H1 (cell line): ENCODE data around the gene KLF7. TPM values are rescaled to one million over a fixed set of nuclear protein-coding genes. Genes with fewer than 3 reads are reported as not detected.

ENCODE experiments used
- CTCF ChIA-PET: fragments of 300-600 bp; sonication (Branson Sonifier 250); formaldehyde crosslinking; loops from one replicate; lab custom pipeline; 2021; ENCODE audit not compliant: partially characterized antibody; lab: Charles Lee
- POLR2A ChIA-PET: fragments of 300-600 bp; sonication (Branson Sonifier 250); formaldehyde crosslinking; loops from one replicate; lab custom pipeline; 2021; ENCODE audit warnings: inconsistent platforms; ENCODE audit not compliant: partially characterized antibody; lab: Charles Lee
- DNase-seq, 2 experiments: peaks; one replicate each; pipeline versions ENCODE4 v3.0.0 to v3.0.0-alpha.2; 2010 to 2022; ENCODE audit warnings: low spot score in 2 of 2, low read depth in 1 of 2, mixed read lengths in 1 of 2
- FAIRE-seq: peaks from 2 replicates; lab custom pipeline; 2011; peaks lifted over from hg19 to GRCh38; lab: Jason Lieb, UNC
- H2AFZ ChIP-seq: 2 replicates; pipeline ENCODE4 v1.8.1; 2012; ENCODE audit warnings: low read length, inconsistent platforms
- H2AK5ac ChIP-seq: 2 replicates; pipeline ENCODE4 v1.6.1; 2013; ENCODE audit warnings: low read depth, low read length
- H2BK120ac ChIP-seq: replicated peaks from 2 replicates; pipeline ENCODE3; 2013; ENCODE audit warnings: low read depth, low read length, inconsistent platforms
- H2BK12ac ChIP-seq: 2 replicates; pipeline ENCODE4 v1.6.1; 2013; ENCODE audit warnings: low read depth, low read length
- H2BK15ac ChIP-seq: 2 replicates; pipeline ENCODE4 v1.6.1; 2013; ENCODE audit warnings: low read length
- H2BK20ac ChIP-seq: 2 replicates; pipeline ENCODE4 v1.6.1; 2013; ENCODE audit warnings: low read length
- H2BK5ac ChIP-seq: 2 replicates; pipeline ENCODE4 v1.6.1; 2013; ENCODE audit warnings: low read depth, low read length
- H3K14ac ChIP-seq: 2 replicates; pipeline ENCODE4 v1.6.1; 2013; ENCODE audit warnings: inconsistent platforms; ENCODE audit not compliant: insufficient read length
- H3K18ac ChIP-seq: 2 replicates; pipeline ENCODE4 v1.6.1; 2013; ENCODE audit warnings: low read length; ENCODE audit errors: extremely low read depth
- H3K23ac ChIP-seq: 2 replicates; pipeline ENCODE4 v1.6.1; 2013; ENCODE audit warnings: inconsistent platforms; ENCODE audit not compliant: insufficient read length
- H3K23me2 ChIP-seq: 2 replicates; pipeline ENCODE4 v1.6.1; 2013; ENCODE audit warnings: low read depth, low read length
- H3K27ac ChIP-seq: 2 replicates; pipeline ENCODE4 v1.6.1; 2011; ENCODE audit warnings: low read depth, low read length, inconsistent platforms
- H3K27me3 ChIP-seq, 4 experiments: replicated peaks in 1 of 4; 1 replicate in 1 of 4; 2 replicates in 3 of 4; pipeline versions ENCODE4 v1.6.1 to v1.8.1; 2011 to 2013; ENCODE audit warnings: low read length in 3 of 4, mild to moderate bottlenecking in 3 of 4, inconsistent platforms in 2 of 4, mixed read lengths in 2 of 4, moderate library complexity in 1 of 4; ENCODE audit not compliant: control insufficient read depth in 3 of 4, insufficient read depth in 3 of 4; ENCODE audit errors: extremely low read depth in 1 of 4
- H3K36me3 ChIP-seq, 4 experiments: 2 replicates each; pipeline versions ENCODE4 v1.6.1 to v1.8.1; 2011 to 2013; ENCODE audit warnings: mild to moderate bottlenecking in 4 of 4, low read length in 3 of 4, moderate library complexity in 2 of 4, control low read depth in 1 of 4, inconsistent platforms in 1 of 4; ENCODE audit not compliant: insufficient read depth in 4 of 4, control insufficient read depth in 2 of 4
- H3K4ac ChIP-seq: replicated peaks from 2 replicates; pipeline ENCODE3; 2013; ENCODE audit warnings: low read length, low read depth, mixed read lengths, inconsistent platforms; ENCODE audit not compliant: insufficient read length
- H3K4me1 ChIP-seq, 4 experiments: replicated peaks in 1 of 4; 1 replicate in 1 of 4; 2 replicates in 3 of 4; pipeline versions ENCODE4 v1.6.1 to v1.8.1; 2011 to 2013; ENCODE audit warnings: low read length in 3 of 4, inconsistent platforms in 2 of 4, mixed read lengths in 1 of 4; ENCODE audit not compliant: insufficient read depth in 4 of 4, control insufficient read depth in 3 of 4
- H3K4me2 ChIP-seq, 2 experiments: 2 replicates each; pipeline versions ENCODE4 v1.6.1 to v1.8.1; 2011 to 2013; ENCODE audit warnings: low read depth in 2 of 2, low read length in 2 of 2, control low read depth in 1 of 2, inconsistent platforms in 1 of 2, mild to moderate bottlenecking in 1 of 2; ENCODE audit not compliant: insufficient read depth in 1 of 2
- H3K4me3 ChIP-seq, 4 experiments: fragments of 200-600, 300-600 bp in 1 of 4; sonication (generic), shearing (Covaris generic), sonication (Bioruptor Twin) in 1 of 4; 2 replicates each; pipeline versions ENCODE4 v1.5.1 to v1.8.1; 2011 to 2016; ENCODE audit warnings: low read length in 4 of 4, low read depth in 3 of 4, control low read depth in 2 of 4, inconsistent platforms in 2 of 4, mild to moderate bottlenecking in 2 of 4, mixed read lengths in 1 of 4, moderate library complexity in 1 of 4; ENCODE audit not compliant: insufficient read depth in 2 of 4; ENCODE audit errors: extremely low read depth in 1 of 4
- H3K56ac ChIP-seq: replicated peaks from 2 replicates; pipeline ENCODE3; 2013; ENCODE audit warnings: low read depth, mild to moderate bottlenecking, mixed read lengths, low read length, inconsistent platforms; ENCODE audit not compliant: insufficient read length
- H3K79me1 ChIP-seq: 2 replicates; pipeline ENCODE4 v1.6.1; 2013; ENCODE audit warnings: low read depth, low read length, control low read depth
- H3K79me2 ChIP-seq, 2 experiments: 2 replicates each; pipeline versions ENCODE4 v1.6.1 to v1.8.1; 2012 to 2013; ENCODE audit warnings: low read length in 2 of 2, mild to moderate bottlenecking in 2 of 2, inconsistent platforms in 1 of 2; ENCODE audit not compliant: insufficient read depth in 2 of 2, control insufficient read depth in 1 of 2
- H3K9ac ChIP-seq, 4 experiments: replicated peaks in 1 of 4; 1 replicate in 1 of 4; 2 replicates in 3 of 4; pipeline versions ENCODE4 v1.6.1 to v1.8.1; 2011 to 2013; ENCODE audit warnings: low read depth in 3 of 4, low read length in 3 of 4, control low read depth in 2 of 4, mild to moderate bottlenecking in 2 of 4, moderate library complexity in 2 of 4, inconsistent platforms in 1 of 4; ENCODE audit errors: extremely low read depth in 1 of 4
- H3K9me3 ChIP-seq, 2 experiments: 2 replicates each; pipeline versions ENCODE4 v1.6.1 to v1.8.1; 2012 to 2013; ENCODE audit warnings: mild to moderate bottlenecking in 2 of 2, moderate library complexity in 2 of 2, control low read depth in 1 of 2, inconsistent platforms in 1 of 2, low read depth in 1 of 2, low read length in 1 of 2, mixed read lengths in 1 of 2; ENCODE audit not compliant: insufficient read depth in 2 of 2
- H4K20me1 ChIP-seq, 2 experiments: replicated peaks in 1 of 2; 2 replicates each; pipeline versions ENCODE3 to v1.8.1; 2011 to 2013; ENCODE audit warnings: inconsistent platforms in 2 of 2, low read length in 2 of 2, mild to moderate bottlenecking in 1 of 2; ENCODE audit not compliant: insufficient read depth in 2 of 2, control insufficient read depth in 1 of 2
- H4K5ac ChIP-seq: 2 replicates; pipeline ENCODE4 v1.6.1; 2013; ENCODE audit warnings: low read length, low read depth, mixed read lengths, inconsistent platforms; ENCODE audit not compliant: insufficient read length
- H4K8ac ChIP-seq: 2 replicates; pipeline ENCODE4 v1.8.0; 2013; ENCODE audit warnings: mild to moderate bottlenecking, moderate library complexity, low read length, inconsistent platforms; ENCODE audit not compliant: insufficient read depth; ENCODE audit errors: extremely low read depth
- H4K91ac ChIP-seq: replicated peaks from 2 replicates; pipeline ENCODE3; 2013; ENCODE audit warnings: low read length, mixed read lengths, inconsistent platforms; ENCODE audit not compliant: insufficient read length
- CBX5 ChIP-seq: fragments of 300-800, 300-1000 bp; sonication (generic); IDR thresholded peaks from 2 replicates; pipeline ENCODE4 v1.7.1; 2016; ENCODE audit warnings: antibody characterized with exemption, low read length, low read depth
- CBX8 ChIP-seq: fragments of 300-800, 300-1000 bp; sonication (generic); IDR thresholded peaks from 2 replicates; pipeline ENCODE4 v1.7.1; 2016; ENCODE audit warnings: low read depth, low read length, borderline replicate concordance
- GABPA ChIP-seq: IDR thresholded peaks from 2 replicates; pipeline ENCODE4 v1.6.1; 2011; ENCODE audit warnings: mild to moderate bottlenecking, low read length, moderate library complexity, borderline replicate concordance; ENCODE audit not compliant: insufficient read depth
- GTF2F1 ChIP-seq: IDR thresholded peaks from 2 replicates; pipeline ENCODE4 v1.6.1; 2012; ENCODE audit warnings: low read depth, low read length, improper control_type of control experiment, borderline replicate concordance
- KDM5A ChIP-seq: fragments of 200-600 bp; IDR thresholded peaks from 2 replicates; pipeline ENCODE4 v1.7.1; 2012; ENCODE audit warnings: mild to moderate bottlenecking, low read length, inconsistent platforms, mixed read lengths
- SAP30 ChIP-seq: fragments of 300-600 bp; sonication (generic); IDR thresholded peaks from 2 replicates; pipeline ENCODE4 v1.7.1; 2012; ENCODE audit warnings: low read length, moderate library complexity, mild to moderate bottlenecking, inconsistent platforms; ENCODE audit not compliant: insufficient read depth, insufficient replicate concordance
- SIRT6 ChIP-seq: IDR thresholded peaks from one replicate; pipeline ENCODE4 v1.7.1; 2012; ENCODE audit warnings: low read length, inconsistent platforms
- SUZ12 ChIP-seq: fragments of 200-600 bp; sonication (generic); IDR thresholded peaks from 2 replicates; pipeline ENCODE4 v1.6.1; 2012; ENCODE audit warnings: mild to moderate bottlenecking, inconsistent platforms, low read length, moderate library complexity, mixed read lengths
- USF2 ChIP-seq: IDR thresholded peaks from 2 replicates; pipeline ENCODE4 v1.6.1; 2011; ENCODE audit warnings: low read length, improper control_type of control experiment
- WGBS, 2 experiments: shearing (Covaris generic) in 1 of 2; methylation state at CpG; one replicate each; pipeline versions ENCODE4 v1.1.6 to v1.1.7; 2013 to 2015; ENCODE audit warnings: low lambda C conversion rate in 2 of 2, mixed read lengths in 2 of 2, inconsistent platforms in 1 of 2, low coverage in 1 of 2, missing lambda C conversion rate in 1 of 2; ENCODE audit not compliant: insufficient replicate concordance in 2 of 2, insufficient coverage in 1 of 2, insufficient read length in 1 of 2; ENCODE audit errors: extremely low coverage in 1 of 2, missing lambda C conversion rate in 1 of 2; 5-methylcytosine and 5-hydroxymethylcytosine counted together
- polyA plus RNA-seq, 7 experiments: library from polyadenylated mRNA; depleted of rRNA in 3 of 7; stranded (reverse) in 5 of 7; unstranded in 2 of 7; fragments of >200 nt in 5 of 7; fragments of 200-250 nt in 2 of 7; gene quantifications; 1 replicate in 5 of 7; 2 replicates in 1 of 7; 4 replicates in 1 of 7; pipeline versions ENCODE4 v1.2.1 to v1.2.3, GENCODE V29; 2011 to 2013; ENCODE audit warnings: missing spikeins in 2 of 7, mixed read lengths in 2 of 7
- total RNA-seq: library from RNA; stranded (reverse); fragmentation: NEBNext Ultra II Directional; extraction: Animal tissue kit (Norgen Biotek cat#: 25700); gene quantifications from 2 replicates; pipeline ENCODE4 v1.2.1, GENCODE V29; 2021

The KLF7 gene
- total and polyA plus RNA-seq, 2 of the 8 experiments (the other 6 are each of a cell fraction or from before 2014, with no cell fraction given), result 9.6 to 23.3 TPM

- no peak overlapping the region for H2BK5ac ChIP-seq
- POLR2A ChIA-PET, result no interaction called here
These were observed 121.1 kb downstream of the KLF7 start for GRCh38 chr2:207044379-207045362.

More at GRCh38 chr2:207044379-207045362, 121.1 kb downstream of the KLF7 start:
- no peak for FAIRE-seq
- Histone ChIP-seq H2BK20ac (no peak overlapping the region), H2BK120ac (no peak overlapping the region), H3K4me3 (no peak overlapping the region), H3K36me3 (no peaks in the 10 kb centered on the region), H3K4ac (no peak overlapping the region), H3K23me2 (no peaks in the 10 kb centered on the region), H2BK15ac (no peak overlapping the region), H3K4me1 (peaks cover 4 to 11% (median 6%) of the 10 kb centered on the region in 4 experiments; a peak in 4 of 7 replicates), H4K5ac (no peak overlapping the region), H3K27me3 (no peaks in the 10 kb centered on the region), H3K4me2 (no peak overlapping the region), H4K8ac (no peak overlapping the region), H3K79me1 (no peaks in the 10 kb centered on the region), H3K18ac (no peak overlapping the region), H2AK5ac (no peak overlapping the region), H3K9me3 (no peaks in the 10 kb centered on the region), H2AFZ (no peak overlapping the region), H3K9ac (no peak overlapping the region), H3K14ac (no peak overlapping the region), H3K79me2 (no peaks in the 10 kb centered on the region), H4K20me1 (no peaks in the 10 kb centered on the region), H2BK12ac (no peak overlapping the region), H3K27ac (no peak overlapping the region), H3K23ac (no peak overlapping the region), H3K56ac (no peak overlapping the region), H4K91ac (no peak overlapping the region)
- WGBS, 2 experiments, result 87% methylated on average over 13 of the region's 13 CpGs; no CpG with 5 or more reads in 1 of the 2 experiments
- TF ChIP-seq USF2 (no peak), SUZ12 (no peak), CBX5 (no peak), GABPA (no peak), KDM5A (no peak), GTF2F1 (no peak), SAP30 (no peak), CBX8 (no peak), SIRT6 (no peak)
- CTCF ChIA-PET, result interaction anchor here (1.0 to 2.1 kb wide), 3 partner anchors 11 to 299 kb away, joined by 3 to 7 read pairs (median 3); no protein-coding TSS in a partner anchor
- DNase-seq, result no peak
